RKO (cell line): ENCODE measurements around the gene PPP1R15B.

Experiments
- DNase-seq: peaks from one replicate; pipeline ENCODE4 v3.0.0-alpha.2; 2016; ENCODE audit warnings: low spot score

The PPP1R15B gene

DNA sequence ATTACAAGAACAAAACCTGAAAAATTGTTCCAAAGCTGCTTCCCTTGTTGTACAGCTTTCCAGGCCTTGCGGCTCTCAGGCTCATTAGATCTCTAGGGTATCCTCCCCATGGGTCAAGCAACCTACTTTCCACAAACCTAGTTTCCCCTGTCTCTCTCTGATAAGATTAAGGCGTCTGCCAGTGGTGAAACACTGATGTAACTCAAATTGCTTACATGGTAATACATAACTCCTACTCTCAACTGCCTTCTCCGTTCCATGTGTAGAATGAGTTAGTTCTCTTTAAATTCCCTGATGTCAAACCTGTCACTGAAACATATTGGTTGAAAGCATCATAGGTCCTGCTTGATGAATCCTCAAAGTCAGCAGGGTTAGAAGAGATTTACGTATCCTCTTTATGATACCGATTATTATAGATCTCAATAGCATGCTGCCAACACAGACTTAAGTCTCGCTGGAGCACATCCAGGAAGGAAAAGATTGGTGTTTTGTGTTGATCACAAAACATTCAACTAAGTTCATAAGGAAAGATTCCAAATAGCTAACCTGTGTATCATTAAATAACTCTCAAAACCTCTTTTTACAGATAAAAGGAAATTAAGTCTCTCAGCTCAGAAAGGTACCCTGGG is 10.6 kb downstream of the PPP1R15B start:
- no peak for DNase-seq

GRCh38 chr1:204398197-204399125 is 13.2 kb downstream of the PPP1R15B start:
- peak; percentile 93 for DNase-seq

- DNase-seq: no peak
Measured at GRCh38 chr1:204396015-204396583, 15.5 kb downstream of the PPP1R15B start.

DNA sequence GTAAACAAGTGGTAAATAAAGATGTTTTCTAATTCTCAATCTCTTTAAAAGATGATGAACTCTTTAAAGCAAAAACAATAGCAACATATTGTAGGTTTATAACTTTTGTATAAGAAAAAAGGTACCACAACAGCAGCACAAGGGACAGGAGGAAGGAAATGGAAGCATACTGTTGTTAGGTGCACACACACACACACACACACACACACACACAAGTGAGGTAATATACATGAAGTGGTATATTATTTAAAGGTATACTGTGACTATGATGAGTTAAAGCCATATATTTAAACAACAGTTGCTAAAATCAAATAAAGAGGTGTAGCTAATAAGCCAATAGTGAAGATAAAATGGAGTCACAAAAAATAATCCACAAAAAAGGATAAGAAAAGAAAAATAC is 20.0 kb downstream of the PPP1R15B start:
- no peak for DNase-seq

- DNase-seq: no peak
Measured at GRCh38 chr1:204390751-204391466, 20.7 kb downstream of the PPP1R15B start.

DNA sequence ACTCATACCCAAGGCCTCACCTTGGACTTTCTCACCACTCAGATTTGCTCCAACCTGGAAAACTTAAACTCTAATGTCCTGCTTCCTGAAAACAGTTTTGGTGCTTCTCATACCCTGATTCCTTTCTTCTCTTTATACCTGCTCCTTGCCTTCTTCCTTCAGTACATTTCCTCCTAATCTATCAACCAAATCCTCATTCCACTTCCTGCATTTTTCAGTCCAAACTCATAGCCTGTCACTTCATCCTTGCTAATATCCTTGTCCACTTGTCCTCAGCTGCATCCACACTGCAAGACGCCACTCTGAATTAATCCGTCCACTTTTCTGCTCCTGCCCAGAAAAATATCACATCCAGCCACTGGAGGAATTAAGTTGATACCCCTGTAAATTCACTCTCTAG is 25.9 kb downstream of the PPP1R15B start:
- no peak for DNase-seq

- peak; percentile 40 for DNase-seq
Measured at GRCh38 chr1:204384636-204385352, 26.8 kb downstream of the PPP1R15B start.

- no peak for DNase-seq
Measured at GRCh38 chr1:204383163-204383904, 28.3 kb downstream of the PPP1R15B start.

DNA sequence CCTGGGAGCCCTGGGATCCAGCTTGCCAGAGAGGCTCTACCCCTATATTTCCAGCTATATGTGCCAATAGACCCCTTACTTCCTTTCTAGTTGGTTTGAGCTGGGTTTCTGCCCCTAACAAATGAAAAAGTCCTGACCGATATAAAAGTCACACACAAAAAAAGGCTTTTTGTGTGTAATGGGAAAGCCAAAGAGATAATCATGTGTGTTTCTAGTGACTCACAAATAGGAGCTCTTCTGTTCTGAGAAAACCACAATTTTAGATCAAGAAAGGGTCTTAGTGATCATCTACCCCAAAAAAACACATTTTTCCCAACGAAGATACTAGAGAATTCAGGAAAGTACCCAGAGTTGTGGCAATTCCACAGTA is 28.9 kb downstream of the PPP1R15B start:
- DNase-seq: no peak

DNA sequence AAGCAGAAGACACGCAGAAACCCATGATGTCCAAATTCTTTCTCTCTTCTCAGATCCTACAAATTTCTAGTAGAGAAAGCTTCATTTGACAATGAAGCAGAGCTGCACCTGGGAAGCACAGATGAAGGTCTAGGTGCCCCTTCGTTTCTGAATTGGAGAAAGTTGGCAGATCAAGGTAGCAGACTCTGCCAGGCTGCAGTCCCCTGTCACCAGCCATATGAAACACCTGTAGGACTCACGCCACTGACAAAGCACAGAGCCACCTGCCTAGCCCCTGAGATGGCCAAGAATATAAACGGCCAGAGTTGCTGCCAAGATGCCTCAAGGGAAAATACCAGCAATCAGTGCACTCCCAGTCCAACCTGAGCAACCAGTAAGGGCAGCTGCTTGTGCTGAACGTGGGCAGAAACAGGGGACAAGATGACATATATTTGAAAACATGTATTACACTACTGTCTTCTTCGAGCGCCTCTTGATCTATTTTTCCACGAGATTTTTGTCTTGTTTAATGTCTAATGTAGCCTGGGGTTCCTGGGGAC is 31.3 kb downstream of the PPP1R15B start:
- no peak for DNase-seq

DNA sequence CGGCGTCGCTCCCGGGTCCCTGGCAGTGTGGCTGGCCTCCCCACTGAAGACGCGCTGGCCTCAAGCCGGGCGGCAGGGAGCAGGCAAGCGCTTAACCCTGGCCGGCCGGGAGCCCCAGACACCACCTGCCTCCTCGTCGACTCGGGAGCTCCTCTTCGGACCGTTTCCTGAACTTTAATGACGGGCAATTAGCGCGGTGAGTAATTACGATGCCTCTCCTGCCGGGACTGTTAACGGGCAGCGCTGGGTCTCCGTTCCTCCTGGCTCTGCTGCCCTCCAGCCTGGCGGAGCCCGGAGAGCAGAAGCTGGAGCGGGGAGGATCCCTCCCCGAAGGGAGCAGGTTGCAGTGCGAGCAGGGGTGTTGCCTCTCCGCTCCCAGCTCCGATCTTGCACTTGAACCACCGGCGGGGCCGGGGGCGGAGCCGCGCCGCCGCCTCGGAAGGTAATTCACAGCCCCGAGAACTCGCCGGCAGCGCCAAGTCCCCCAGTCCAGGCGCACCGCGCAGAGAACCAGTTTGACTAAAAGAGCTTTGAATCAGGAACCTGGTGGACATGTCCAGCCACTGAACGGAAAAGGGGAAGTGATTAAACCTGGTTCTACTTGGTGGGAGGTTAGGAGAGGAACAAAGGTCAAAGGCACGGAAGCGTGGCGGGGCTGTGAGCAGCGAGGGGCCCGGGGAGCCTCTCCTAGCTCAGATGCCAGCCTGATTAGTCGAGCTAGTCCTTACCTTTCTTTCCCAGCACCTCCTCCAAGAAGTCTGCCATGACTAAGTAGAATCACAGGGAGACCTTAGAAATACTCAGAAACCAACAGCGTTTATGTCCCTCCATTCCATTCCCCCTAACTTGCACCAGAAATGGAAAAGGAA is 33.6 kb downstream of the PPP1R15B start:
- peak; percentile 72 for DNase-seq

- DNase-seq: peak; percentile 92
Measured at GRCh38 chr1:204376919-204377799, 34.5 kb downstream of the PPP1R15B start.

GRCh38 chr1:204376465-204376864 is 35.2 kb downstream of the PPP1R15B start:
- DNase-seq: peak; percentile 41

GRCh38 chr1:204373911-204374310 is 37.7 kb downstream of the PPP1R15B start:
- no peak for DNase-seq

- DNase-seq: no peak
Measured at GRCh38 chr1:204370176-204370575, 41.4 kb downstream of the PPP1R15B start.

DNA sequence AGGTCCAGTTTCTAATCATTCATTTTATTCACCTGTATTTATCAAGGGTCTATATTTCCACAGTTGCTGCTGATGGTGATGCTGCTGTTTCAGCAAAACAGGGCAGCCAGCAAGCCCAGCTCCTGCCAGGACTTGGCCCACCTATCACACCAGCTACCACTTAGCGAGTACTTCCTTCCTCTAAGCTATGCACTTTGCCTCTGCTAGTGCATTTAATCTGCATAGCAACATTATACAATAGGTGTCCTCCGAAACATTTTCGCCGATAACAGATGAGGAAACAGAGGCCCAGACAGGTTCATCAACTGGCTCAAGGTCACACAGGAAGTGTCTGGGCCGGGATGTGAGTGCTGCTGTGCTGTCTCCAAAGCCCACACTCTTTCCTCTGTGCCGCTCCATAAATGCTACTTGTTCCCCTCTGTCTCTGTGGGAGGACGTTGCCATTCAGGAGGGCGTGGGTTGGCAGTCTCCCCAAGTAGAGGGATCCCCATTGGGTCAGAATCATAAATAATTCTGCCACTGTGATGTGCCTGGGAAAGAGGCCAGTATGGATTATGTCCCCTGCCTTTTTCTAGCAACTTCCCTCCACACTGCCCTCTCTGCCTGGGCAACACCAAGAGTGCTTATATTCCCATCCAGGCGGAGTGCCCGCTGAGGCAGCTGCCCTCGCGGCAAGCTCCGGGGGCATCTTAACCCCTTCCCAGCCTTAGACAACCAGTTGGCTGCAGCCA is 42.5 kb downstream of the PPP1R15B start:
- DNase-seq: no peak

GRCh38 chr1:204367956-204368355 is 43.7 kb downstream of the PPP1R15B start:
- DNase-seq: no peak
